Measurements from ENCODE around the gene KCTD1.

The KCTD1 gene

GRCh38 chr18:26556573-26556972, 8.2 kb upstream of the KCTD1 start:
- Histone ChIP-seq H3K27me3 (ENCODE audit: insufficient read depth, poor library complexity, severe bottlenecking) (peaks cover 29% of the 10 kb centered on the region), H3K27ac (replicated peaks) (no peak overlapping the region), H3K4me3 (replicated peaks; ENCODE audit: insufficient read depth, low read length) (no peak overlapping the region)
- TF ChIP-seq REST (IDR thresholded peaks at IDR 0.05; ENCODE audit: insufficient replicate concordance, low read depth) (no peak), POLR2AphosphoS5 (IDR thresholded peaks at IDR 0.05; ENCODE audit: low read depth) (no peak), CTCF (IDR thresholded peaks at IDR 0.05; ENCODE audit: insufficient read depth, low read length) (no peak)
- DNase-seq (ENCODE audit: low read depth in 1 of 2, low spot score in 1 of 2) = no peak

GRCh38 chr18:26555804-26556553, 7.6 kb upstream of the KCTD1 start:
- H3K27ac ChIP-seq (replicated peaks) = no peak overlapping the region
- TF ChIP-seq GABPA (IDR thresholded peaks at IDR 0.05; ENCODE audit: low read depth) (no peak), REST (IDR thresholded peaks at IDR 0.05; ENCODE audit: insufficient replicate concordance, low read depth) (no peak), CTCF (IDR thresholded peaks at IDR 0.05; ENCODE audit: insufficient read depth, low read length) (no peak), POLR2AphosphoS5 (IDR thresholded peaks at IDR 0.05; ENCODE audit: low read depth) (no peak), SPI1 (IDR thresholded peaks at IDR 0.05; ENCODE audit: borderline replicate concordance, low read depth) (no peak)
- DNase-seq (ENCODE audit: low read depth in 1 of 2, low spot score in 1 of 2) = no peak
- peaks cover 33% of the 10 kb centered on the region for H3K27me3 ChIP-seq (ENCODE audit: insufficient read depth, poor library complexity, severe bottlenecking)
- no peak overlapping the region for H3K4me3 ChIP-seq (replicated peaks; ENCODE audit: insufficient read depth, low read length)

- TF ChIP-seq REST (IDR thresholded peaks at IDR 0.05; ENCODE audit: insufficient replicate concordance, low read depth) = no peak
- no peak for TF ChIP-seq POLR2AphosphoS5 (IDR thresholded peaks at IDR 0.05; ENCODE audit: low read depth)
- no peak for TF ChIP-seq GABPA (IDR thresholded peaks at IDR 0.05; ENCODE audit: low read depth)
- TF ChIP-seq SPI1 (IDR thresholded peaks at IDR 0.05; ENCODE audit: borderline replicate concordance, low read depth) = no peak
- TF ChIP-seq CTCF (IDR thresholded peaks at IDR 0.05; ENCODE audit: insufficient read depth, low read length) = no peak
- Histone ChIP-seq H3K4me3 (replicated peaks; ENCODE audit: insufficient read depth, low read length) (no peak overlapping the region), H3K27me3 (ENCODE audit: insufficient read depth, poor library complexity, severe bottlenecking) (peaks cover 51% of the 10 kb centered on the region), H3K27ac (replicated peaks) (no peak overlapping the region)
- DNase-seq (ENCODE audit: low read depth in 1 of 2, low spot score in 1 of 2) = no peak
Observed at GRCh38 chr18:26553943-26554342, 5.6 kb upstream of the KCTD1 start.
